ENCODE results near the gene INTS3. TPM values are rescaled to one million over a fixed set of nuclear protein-coding genes. Genes with fewer than 3 reads are reported as not detected.
A peak's percentile ranks its signal among the peaks of the same experiment; 100 is the strongest.

The INTS3 gene
- total and polyA plus RNA-seq, 4 donors = 40.5 to 107 (median 69.7) TPM

DNA sequence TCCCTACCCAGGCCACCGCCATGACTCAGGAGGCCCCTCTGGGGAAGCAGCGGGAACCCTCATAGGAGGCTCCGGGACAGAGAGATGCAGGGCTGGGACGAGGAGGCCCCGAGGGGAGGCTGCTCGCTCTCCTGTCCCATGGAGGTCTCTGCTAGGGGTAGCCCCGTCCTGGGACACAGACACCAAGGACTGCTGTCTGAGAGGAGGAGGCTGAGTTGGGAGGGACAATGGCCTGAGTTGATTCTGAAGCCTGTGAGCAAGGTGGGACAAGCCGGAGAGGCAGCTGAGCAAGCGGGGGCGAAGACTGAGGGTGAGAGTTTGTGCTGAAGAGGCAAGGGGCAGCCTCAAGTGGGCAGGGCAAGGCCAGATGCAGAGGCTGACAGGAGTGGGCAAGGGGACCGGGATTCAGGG lies 64.8 kb downstream of the INTS3 start:
- Histone ChIP-seq H3K27ac (ENCODE audit: low read depth, low read length) (no peak overlapping the region), H3K27me3 (ENCODE audit: control insufficient read depth, insufficient read depth, low read length) (no peaks in the 10 kb centered on the region), H3K4me3 (ENCODE audit: low read depth, low read length) (no peak overlapping the region), H3K9me3 (ENCODE audit: control insufficient read depth, insufficient read depth, low read length) (no peaks in the 10 kb centered on the region), H3K4me1 (ENCODE audit: control insufficient read depth, insufficient read depth, low read length) (peaks cover 48% of the 10 kb centered on the region), H3K36me3 (ENCODE audit: control insufficient read depth, insufficient read depth, low read length) (peaks cover 11% of the 10 kb centered on the region)
- 67% methylated on average over 11 of the region's 11 CpGs for WGBS (ENCODE audit: insufficient coverage)
- DNase-seq (ENCODE audit: low read depth in 4 of 6, low spot score in 6 of 6) = no peak

- 59% methylated on average over 4 of the region's 9 CpGs for WGBS (ENCODE audit: insufficient coverage)
- H3K4me3 ChIP-seq (ENCODE audit: low read depth, low read length) = no peak overlapping the region
- peaks cover 48% of the 10 kb centered on the region for H3K4me1 ChIP-seq (ENCODE audit: control insufficient read depth, insufficient read depth, low read length)
- H3K36me3 ChIP-seq (ENCODE audit: control insufficient read depth, insufficient read depth, low read length) = peaks cover 13% of the 10 kb centered on the region
- no peak overlapping the region for H3K27ac ChIP-seq (ENCODE audit: low read depth, low read length)
- H3K9me3 ChIP-seq (ENCODE audit: control insufficient read depth, insufficient read depth, low read length) = no peaks in the 10 kb centered on the region
- H3K27me3 ChIP-seq (ENCODE audit: control insufficient read depth, insufficient read depth, low read length) = no peaks in the 10 kb centered on the region
- no peak for DNase-seq (ENCODE audit: low read depth in 4 of 6, low spot score in 6 of 6)
Observed at GRCh38 chr1:153793261-153793972, 65.6 kb downstream of the INTS3 start.

DNA sequence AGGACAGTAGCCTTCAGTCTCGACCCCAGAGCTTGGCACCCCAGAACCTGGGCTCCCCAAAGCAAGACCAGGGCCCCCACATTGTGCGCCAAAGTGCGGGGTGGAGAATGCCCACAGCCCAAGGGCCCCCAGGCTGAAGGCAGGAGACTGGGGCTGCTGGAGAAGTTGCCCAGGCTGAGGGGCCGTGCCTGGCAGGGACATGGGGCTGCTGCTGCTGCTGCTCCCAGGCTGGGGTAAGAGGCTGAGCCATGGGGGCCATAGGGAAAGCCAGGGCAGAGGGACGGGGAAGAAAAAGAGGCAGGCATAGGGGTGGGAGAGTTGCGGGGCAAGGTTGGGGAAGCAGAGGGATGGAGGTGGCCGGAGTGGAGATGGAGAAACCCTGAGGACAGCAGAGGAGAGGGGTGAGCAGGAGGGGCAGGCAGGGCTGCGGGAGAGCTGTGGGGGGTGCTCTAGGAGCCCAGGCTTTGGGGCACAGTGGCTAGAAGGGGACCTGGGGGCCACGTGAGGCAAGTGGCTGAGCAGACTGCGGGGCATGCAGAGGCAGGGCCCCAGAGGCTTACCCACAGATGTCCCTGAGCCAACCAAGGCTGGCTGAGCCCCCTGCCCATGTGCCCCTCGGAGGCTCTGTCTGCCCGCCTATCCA lies 66.2 kb downstream of the INTS3 start:
- no peak for DNase-seq (ENCODE audit: low read depth in 4 of 6, low spot score in 6 of 6)
- Histone ChIP-seq H3K27me3 (ENCODE audit: control insufficient read depth, insufficient read depth, low read length) (no peaks in the 10 kb centered on the region), H3K9me3 (ENCODE audit: control insufficient read depth, insufficient read depth, low read length) (no peaks in the 10 kb centered on the region), H3K4me1 (ENCODE audit: control insufficient read depth, insufficient read depth, low read length) (peaks cover 48% of the 10 kb centered on the region), H3K27ac (ENCODE audit: low read depth, low read length) (no peak overlapping the region), H3K4me3 (ENCODE audit: low read depth, low read length) (no peak overlapping the region), H3K36me3 (ENCODE audit: control insufficient read depth, insufficient read depth, low read length) (peaks cover 14% of the 10 kb centered on the region)
- 50% methylated on average over 11 of the region's 12 CpGs for WGBS (ENCODE audit: insufficient coverage)

GRCh38 chr1:153794624-153795329 lies 66.9 kb downstream of the INTS3 start:
- Histone ChIP-seq H3K4me3 (ENCODE audit: low read depth, low read length) (no peak overlapping the region), H3K27ac (ENCODE audit: low read depth, low read length) (peak overlapping the region; percentile 40)

GRCh38 chr1:153795330-153795837 lies 67.5 kb downstream of the INTS3 start:
- Histone ChIP-seq H3K4me1 (ENCODE audit: control insufficient read depth, insufficient read depth, low read length) (peaks cover 36% of the 10 kb centered on the region), H3K4me3 (ENCODE audit: low read depth, low read length) (no peak overlapping the region), H3K27ac (ENCODE audit: low read depth, low read length) (peak overlapping the region; percentile 40), H3K36me3 (ENCODE audit: control insufficient read depth, insufficient read depth, low read length) (peaks cover 26% of the 10 kb centered on the region), H3K9me3 (ENCODE audit: control insufficient read depth, insufficient read depth, low read length) (no peaks in the 10 kb centered on the region), H3K27me3 (ENCODE audit: control insufficient read depth, insufficient read depth, low read length) (no peaks in the 10 kb centered on the region)
- no peak for DNase-seq (ENCODE audit: low read depth in 4 of 6, low spot score in 6 of 6)
- WGBS (ENCODE audit: insufficient coverage) = 41% methylated on average over 13 of the region's 18 CpGs

More at GRCh38 chr1:153794624-153795329, 66.9 kb downstream of the INTS3 start:
- 9% methylated on average over 11 of the region's 14 CpGs for WGBS (ENCODE audit: insufficient coverage)
- Histone ChIP-seq H3K36me3 (ENCODE audit: control insufficient read depth, insufficient read depth, low read length) (peaks cover 20% of the 10 kb centered on the region), H3K9me3 (ENCODE audit: control insufficient read depth, insufficient read depth, low read length) (no peaks in the 10 kb centered on the region), H3K4me1 (ENCODE audit: control insufficient read depth, insufficient read depth, low read length) (peaks cover 42% of the 10 kb centered on the region), H3K27me3 (ENCODE audit: control insufficient read depth, insufficient read depth, low read length) (no peaks in the 10 kb centered on the region)
- peak in 2 of 6 donors; percentile 32 to 36 for DNase-seq (ENCODE audit: low read depth in 4 of 6, low spot score in 6 of 6)

DNA sequence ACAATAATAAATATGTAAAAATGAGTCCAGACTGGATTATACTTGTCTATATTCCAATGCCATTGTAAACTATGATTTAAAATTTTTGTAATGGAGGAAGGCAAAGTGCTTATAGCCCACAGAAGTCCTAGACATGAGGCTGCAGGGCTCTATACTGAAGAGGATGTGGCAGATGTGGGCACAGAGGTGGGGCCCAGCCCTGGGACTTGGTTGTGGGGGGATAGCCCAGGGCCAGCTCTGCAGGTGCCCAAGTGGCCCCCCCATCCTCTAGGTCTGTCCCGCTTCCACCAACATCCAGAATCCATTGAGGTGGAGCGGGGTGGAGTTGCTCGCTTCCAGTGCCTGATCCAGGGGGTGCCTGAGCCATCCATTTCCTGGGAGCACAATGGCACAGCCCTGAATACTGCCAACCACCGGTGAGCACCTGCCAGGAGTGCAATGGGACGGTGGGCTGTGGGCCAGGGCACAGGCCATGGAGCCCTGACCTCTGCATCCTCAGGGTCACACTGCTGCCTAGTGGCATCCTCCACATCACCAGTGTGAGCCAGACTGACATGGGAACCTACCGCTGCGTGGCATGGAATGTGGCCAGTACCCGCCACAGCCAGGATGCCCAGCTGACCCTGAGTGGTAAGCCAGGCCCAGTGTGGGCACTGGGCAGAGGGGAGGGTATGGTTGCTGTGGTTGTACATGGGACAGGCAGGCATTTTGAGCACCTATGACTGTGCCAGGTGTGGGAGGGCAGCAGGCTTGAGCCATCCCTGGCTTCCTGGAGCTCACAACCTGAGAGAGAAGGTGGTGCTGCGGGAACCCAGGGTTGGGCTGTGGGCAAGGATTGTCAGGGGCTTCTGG lies 68.3 kb downstream of the INTS3 start:
- Histone ChIP-seq H3K9me3 (ENCODE audit: control insufficient read depth, insufficient read depth, low read length) (no peaks in the 10 kb centered on the region), H3K27me3 (ENCODE audit: control insufficient read depth, insufficient read depth, low read length) (no peaks in the 10 kb centered on the region), H3K27ac (ENCODE audit: low read depth, low read length) (no peak overlapping the region), H3K4me3 (ENCODE audit: low read depth, low read length) (no peak overlapping the region), H3K4me1 (ENCODE audit: control insufficient read depth, insufficient read depth, low read length) (peaks cover 33% of the 10 kb centered on the region), H3K36me3 (ENCODE audit: control insufficient read depth, insufficient read depth, low read length) (peaks cover 34% of the 10 kb centered on the region)
- whole genome bisulfite sequencing (ENCODE audit: insufficient coverage) = 76% methylated on average over 7 of the region's 9 CpGs
- DNase-seq (ENCODE audit: low read depth in 4 of 6, low spot score in 6 of 6) = no peak

DNA sequence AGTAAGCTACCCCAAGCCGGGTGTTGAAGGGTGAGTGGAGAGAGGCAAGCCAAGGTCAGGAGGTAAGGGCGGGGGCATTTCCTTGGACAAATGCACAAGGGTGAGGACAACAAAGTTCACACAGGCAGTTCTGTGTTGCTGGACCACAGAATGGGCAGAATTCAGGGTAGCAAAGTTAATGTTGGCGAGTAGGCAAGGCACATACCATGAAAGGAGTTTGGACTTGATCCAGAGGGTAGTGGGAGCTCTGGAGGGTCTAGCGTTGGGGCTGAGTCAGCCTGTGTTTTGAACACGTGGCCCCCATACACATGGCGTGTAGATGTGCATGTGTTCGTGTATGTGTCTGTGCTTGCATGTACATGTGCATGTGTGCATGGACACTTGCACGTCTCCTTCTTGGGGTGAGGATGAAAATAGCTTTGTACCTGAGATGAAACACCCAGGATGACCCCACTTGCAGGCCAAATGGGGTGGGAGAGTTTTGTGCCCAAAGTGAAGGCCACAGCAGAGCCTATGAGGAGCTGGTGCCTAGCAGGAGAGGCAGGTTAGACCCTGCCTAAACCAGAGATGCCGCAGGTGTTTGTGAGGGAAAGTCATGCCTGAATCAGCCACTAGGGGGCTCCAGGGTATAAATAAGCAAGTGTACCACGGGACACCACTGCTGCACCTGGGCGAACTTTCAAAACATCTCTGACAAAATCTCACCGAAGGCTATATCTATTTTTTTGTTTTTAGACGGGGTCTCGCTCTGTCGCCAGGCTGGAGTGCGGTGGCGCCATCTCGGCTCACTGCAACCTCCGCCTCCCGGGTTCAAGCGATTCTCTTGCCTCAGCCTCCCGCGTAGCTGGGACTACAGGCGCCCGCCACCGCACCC lies 69.2 kb downstream of the INTS3 start:
- Histone ChIP-seq H3K36me3 (ENCODE audit: control insufficient read depth, insufficient read depth, low read length) (peaks cover 42% of the 10 kb centered on the region), H3K4me1 (ENCODE audit: control insufficient read depth, insufficient read depth, low read length) (peaks cover 25% of the 10 kb centered on the region), H3K9me3 (ENCODE audit: control insufficient read depth, insufficient read depth, low read length) (no peaks in the 10 kb centered on the region), H3K27ac (ENCODE audit: low read depth, low read length) (no peak overlapping the region), H3K27me3 (ENCODE audit: control insufficient read depth, insufficient read depth, low read length) (no peaks in the 10 kb centered on the region), H3K4me3 (ENCODE audit: low read depth, low read length) (no peak overlapping the region)
- 69% methylated on average over 23 of the region's 26 CpGs for WGBS (ENCODE audit: insufficient coverage)
- DNase-seq (ENCODE audit: low read depth in 4 of 6, low spot score in 6 of 6) = peak in 2 of 6 donors; percentile 74 to 88

DNA sequence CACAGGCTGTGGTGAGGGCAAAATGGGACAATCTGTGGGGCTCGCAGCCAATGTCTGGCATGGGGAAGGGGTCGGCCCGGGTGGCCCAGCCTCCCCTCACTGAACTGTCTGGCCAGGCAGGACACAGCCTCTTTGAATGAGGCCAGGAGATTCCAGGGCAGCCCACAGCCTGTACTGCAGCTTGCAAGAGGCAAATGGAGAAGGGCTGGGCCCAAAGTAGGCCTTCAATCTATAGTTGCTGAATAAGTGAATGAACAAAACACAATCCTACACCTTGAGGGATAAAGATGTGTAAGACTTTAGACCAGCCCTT lies 70.6 kb downstream of the INTS3 start:
- 90% methylated on average over 3 of the region's 3 CpGs for WGBS (ENCODE audit: insufficient coverage)
- Histone ChIP-seq H3K9me3 (ENCODE audit: control insufficient read depth, insufficient read depth, low read length) (no peaks in the 10 kb centered on the region), H3K4me1 (ENCODE audit: control insufficient read depth, insufficient read depth, low read length) (peaks cover 25% of the 10 kb centered on the region), H3K36me3 (ENCODE audit: control insufficient read depth, insufficient read depth, low read length) (peaks cover 51% of the 10 kb centered on the region), H3K4me3 (ENCODE audit: low read depth, low read length) (no peak overlapping the region), H3K27ac (ENCODE audit: low read depth, low read length) (no peak overlapping the region), H3K27me3 (ENCODE audit: control insufficient read depth, insufficient read depth, low read length) (no peaks in the 10 kb centered on the region)
- no peak for DNase-seq (ENCODE audit: low read depth in 4 of 6, low spot score in 6 of 6)

Measured in spinal cord (tissue), 10 donors.